GM12878 (cell line): ENCODE measurements around the gene PLA2G6. TPM values are rescaled to one million over a fixed set of nuclear protein-coding genes. Genes with fewer than 3 reads are reported as not detected.

Source experiments
- ATAC-seq: fragments of 200-7000 bp; cut with Tn5 transposase; 3 replicates; pipeline ENCODE4 v1.9.1; 2020; ENCODE audit warnings: mild to moderate bottlenecking, moderate library complexity
- BruUV-seq: library from RNA; stranded (reverse); fragments of 400-500 nt; replicated peaks from 2 replicates; lab custom pipeline; 2021; lab: Mats Ljungman, UMichigan
- CTCF ChIA-PET: fragments of 300-600 bp; sonication (Branson Sonifier 250); formaldehyde crosslinking; extraction: SDS; loops from one replicate; lab custom pipeline; 2021; ENCODE audit warnings: inconsistent platforms; lab: Yijun Ruan, JAX
- POLR2A ChIA-PET: fragments of 350-600 bp; formaldehyde crosslinking; extraction: SDS; loops from one replicate; lab custom pipeline; 2021; ENCODE audit warnings: inconsistent platforms; lab: Charles Lee
- RAD21 ChIA-PET: fragments of 300-600 bp; sonication (Branson Sonifier 250); formaldehyde crosslinking; loops from one replicate; lab custom pipeline; 2023; ENCODE audit warnings: antibody characterized with exemption; ENCODE audit not compliant: unreplicated experiment; lab: Charles Lee
- SMC1A ChIA-PET: fragments of 300-600 bp; sonication (Branson Sonifier 250); formaldehyde crosslinking; loops from one replicate; lab custom pipeline; 2023; ENCODE audit not compliant: unreplicated experiment, uncharacterized antibody; lab: Charles Lee
- DNase-seq: peaks from one replicate; pipeline ENCODE4 v3.0.0-alpha.2; 2011; ENCODE audit warnings: low read depth, low spot score
- FAIRE-seq: peaks from 3 replicates; lab custom pipeline; 2011; peaks lifted over from hg19 to GRCh38; lab: Jason Lieb, UNC
- H2AFZ ChIP-seq: 2 replicates; pipeline ENCODE4 v1.6.0; 2011; ENCODE audit warnings: low read depth, low read length, control low read depth; ENCODE audit not compliant: control insufficient read depth
- H3K27ac ChIP-seq: 2 replicates; pipeline ENCODE4 v1.5.1; 2011; ENCODE audit warnings: control low read depth; ENCODE audit not compliant: control insufficient read depth, insufficient read depth
- H3K27me3 ChIP-seq, 2 experiments: replicated peaks in 1 of 2; 2 replicates each; pipeline versions ENCODE4 v1.6.0 to v1.6.1; 2011; ENCODE audit warnings: low read length in 1 of 2; ENCODE audit not compliant: control insufficient read depth in 2 of 2, insufficient read depth in 2 of 2
- H3K36me3 ChIP-seq, 2 experiments: 2 replicates each; pipeline ENCODE4 v1.5.1; 2011; ENCODE audit warnings: low read length in 1 of 2; ENCODE audit not compliant: control insufficient read depth in 2 of 2, insufficient read depth in 2 of 2
- H3K4me1 ChIP-seq: 2 replicates; pipeline ENCODE4 v1.6.1; 2011; ENCODE audit warnings: mild to moderate bottlenecking, low read length, moderate library complexity, mixed read lengths; ENCODE audit not compliant: control insufficient read depth, insufficient read depth
- H3K4me2 ChIP-seq: 2 replicates; pipeline ENCODE4 v1.6.0; 2011; ENCODE audit warnings: control low read depth; ENCODE audit not compliant: control insufficient read depth, insufficient read depth
- H3K4me3 ChIP-seq: fragments of 200-600 bp; sonication (generic); 2 replicates; pipeline ENCODE4 v1.5.1; 2016
- H3K79me2 ChIP-seq: 2 replicates; pipeline ENCODE4 v1.6.0; 2011; ENCODE audit warnings: low read length; ENCODE audit not compliant: control insufficient read depth, insufficient read depth
- H3K9ac ChIP-seq: 2 replicates; pipeline ENCODE4 v1.8.0; 2011; ENCODE audit warnings: low read length, control low read depth, mixed read lengths; ENCODE audit not compliant: control insufficient read depth, insufficient read depth
- H3K9me3 ChIP-seq: replicated peaks from 3 replicates; pipeline ENCODE4 v1.5.1; 2011; ENCODE audit warnings: mild to moderate bottlenecking, low read length; ENCODE audit not compliant: control insufficient read depth, insufficient read depth
- H4K20me1 ChIP-seq: 2 replicates; pipeline ENCODE4 v1.6.0; 2011; ENCODE audit not compliant: control insufficient read depth, insufficient read depth
- ATF7 ChIP-seq: fragments of 450-650 bp; IDR thresholded peaks from 2 replicates; pipeline ENCODE4 v1.6.1; 2016; ENCODE audit warnings: low read depth, mild to moderate bottlenecking
- HSF1 ChIP-seq: fragments of 150-350 bp; IDR thresholded peaks from 2 replicates; pipeline ENCODE4 v1.6.1; 2014; ENCODE audit warnings: mild to moderate bottlenecking, low read depth, low read length
- NFXL1 ChIP-seq: fragments of 450-650 bp; IDR thresholded peaks from 2 replicates; pipeline ENCODE4 v1.6.1; 2017; ENCODE audit warnings: antibody characterized with exemption, mild to moderate bottlenecking, borderline replicate concordance
- NR2C2 ChIP-seq: IDR thresholded peaks from 2 replicates; pipeline ENCODE4 v1.6.1; 2011; ENCODE audit warnings: borderline replicate concordance, low read depth; ENCODE audit not compliant: control insufficient read depth, insufficient read length
- POLR2AphosphoS2 ChIP-seq: IDR thresholded peaks from 2 replicates; pipeline ENCODE4 v1.6.1; 2011; ENCODE audit warnings: low read depth, mild to moderate bottlenecking, low read length, improper control_type of control experiment, moderate library complexity
- REST ChIP-seq: IDR thresholded peaks from 2 replicates; pipeline ENCODE4 v1.6.1; 2012; ENCODE audit warnings: mild to moderate bottlenecking, low read depth, low read length
- TBL1XR1 ChIP-seq: IDR thresholded peaks from 2 replicates; pipeline ENCODE4 v1.6.1; 2012; ENCODE audit warnings: low read depth, low read length, improper control_type of control experiment
- WGBS: methylation state at CpG from one replicate; pipeline ENCODE4 v1.1.6; 2016; ENCODE audit warnings: low lambda C conversion rate; ENCODE audit not compliant: insufficient replicate concordance, insufficient coverage; ENCODE audit errors: missing lambda C conversion rate; 5-methylcytosine and 5-hydroxymethylcytosine counted together
- in situ Hi-C: fragments of 300-500 bp; cut with MboI; formaldehyde crosslinking; loops from 9 replicates; pipeline ENCODE4 v1.14.3; 2018; ENCODE audit warnings: mixed read lengths
- intact Hi-C: fragments of 100-400 bp; cut with micrococcal nuclease; formaldehyde crosslinking; loops from one replicate; pipeline ENCODE4 v1.14.2; 2022; ENCODE audit not compliant: unreplicated experiment
- polyA plus RNA-seq, 11 experiments: library from polyadenylated mRNA; depleted of rRNA in 4 of 11; unstranded in 6 of 11; stranded (reverse) in 5 of 11; fragments of >200 nt; fragmentation: Nextera tagmentation in 4 of 11; fragmentation: Illumina TruSeq in 1 of 11; extraction: Ambion mirVana in 4 of 11; extraction: Trizol in 1 of 11; gene quantifications; 1 replicate in 1 of 11; 2 replicates in 10 of 11; pipeline versions ENCODE4 v1.2.1 to v1.2.3, GENCODE V29; 2011 to 2016; ENCODE audit warnings: inconsistent platforms in 2 of 11, missing spikeins in 2 of 11, low read depth in 1 of 11
- total RNA-seq, 4 experiments: library from RNA; depleted of rRNA in 3 of 4; stranded (reverse); fragments of >200 nt in 3 of 4; fragmentation: Illumina TruSeq in 1 of 4; extraction: Trizol in 1 of 4; gene quantifications; 2 replicates each; pipeline versions ENCODE4 v1.2.1 to v1.2.3, GENCODE V29; 2013 to 2021

The PLA2G6 gene
- total and polyA plus RNA-seq, 10 of the 15 experiments (the other 5 are each of a cell fraction or from before 2014, with no cell fraction given) = 0.15 to 42.2 (median 15.8) TPM

GRCh38 chr22:38164551-38164918 is 17.1 kb downstream of the PLA2G6 start:
- Histone ChIP-seq H3K9ac (no peak overlapping the region), H3K27ac (no peak overlapping the region), H4K20me1 (no peaks in the 10 kb centered on the region), H3K36me3 (peaks cover 4 to 7% of the 10 kb centered on the region in 2 experiments; a peak in 3 of 4 replicates), H3K4me2 (no peak overlapping the region), H2AFZ (no peak overlapping the region), H3K79me2 (no peaks in the 10 kb centered on the region; the same call in 1 of the 2 replicates), H3K9me3 (peaks cover 2% of the 10 kb centered on the region; the same call in 1 of the 3 replicates), H3K4me1 (peaks cover 20% of the 10 kb centered on the region), H3K4me3 (no peak overlapping the region), H3K27me3 (no peaks in the 10 kb centered on the region)
- BruUV-seq = no TSS peak
- TF ChIP-seq TBL1XR1 (no peak), REST (no peak), ATF7 (no peak), NFXL1 (no peak), POLR2AphosphoS2 (no peak), NR2C2 (no peak), HSF1 (no peak)
- FAIRE-seq (no peak), DNase-seq (no peak), ATAC-seq (no peak)
- ChIA-PET SMC1A (interaction anchor here (1.9 kb wide), 1 partner anchor 14 kb away, joined by 6 read pairs; no protein-coding TSS in a partner anchor), POLR2A (interaction anchor here (0.9 to 1.0 kb wide), 2 partner anchors 12 to 17 kb away, joined by 3 read pairs; no protein-coding TSS in a partner anchor), RAD21 (interaction anchor here (1.5 kb wide), 1 partner anchor 50 kb away, joined by 3 read pairs; no protein-coding TSS in a partner anchor), CTCF (interaction anchor here (1.4 kb wide), 1 partner anchor 11 kb away, joined by 4 read pairs; no protein-coding TSS in a partner anchor)
- in situ Hi-C loops (no loop called here), intact Hi-C loops (loop anchor here (5.0 kb wide), 1 partner anchor 143 kb away; no protein-coding TSS in a partner anchor)
- 90% methylated on average over 7 of the region's 7 CpGs for WGBS
